GM12892 (cell line): Measurements from ENCODE around the gene MOB3B.

Experiments used
- POLR2A ChIP-seq: IDR thresholded peaks from 2 replicates; pipeline ENCODE4 v1.6.1; 2011; ENCODE audit warnings: low read depth, low read length, control low read depth
- POLR2AphosphoS5 ChIP-seq: IDR thresholded peaks from 2 replicates; pipeline ENCODE4 v1.6.1; 2011; ENCODE audit warnings: low read depth, low read length, control low read depth

- TF ChIP-seq POLR2A: no peak
- TF ChIP-seq POLR2AphosphoS5: no peak
These were observed 220.8 kb downstream of the MOB3B start for GRCh38 chr9:27308691-27309390.
